ENCODE results near the gene RSPO3.
"Not testable (repeated sequence)": the region's sequence is repeated elsewhere in the genome, so short reads cannot be mapped to it uniquely, and the experiment has no call there.

RSPO3 gene

DNA sequence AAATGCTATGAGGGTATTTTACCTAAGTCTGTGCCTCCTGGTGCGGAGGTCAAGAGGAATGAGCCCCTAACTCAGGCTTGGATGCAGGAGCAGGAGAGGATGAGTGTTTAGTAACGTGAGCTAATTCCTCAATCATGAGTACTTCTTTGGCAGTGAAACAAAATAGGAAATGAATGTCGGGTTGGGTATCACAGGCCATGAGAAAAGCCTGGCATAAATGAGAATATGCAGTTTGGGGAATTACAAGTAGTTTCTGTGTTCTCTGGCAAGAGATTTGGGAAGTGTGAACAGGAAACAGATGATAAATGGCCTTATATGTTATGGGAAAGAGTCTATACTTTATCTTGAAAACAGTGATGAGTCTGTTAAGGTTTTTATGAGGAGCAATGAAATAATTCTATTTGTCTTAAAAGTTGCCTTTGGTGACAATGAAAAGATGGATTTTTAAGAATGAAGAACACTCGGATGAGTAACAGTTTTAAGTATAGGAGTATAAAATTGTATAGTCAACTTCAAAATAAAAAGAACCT is 89.2 kb downstream of the RSPO3 start:
- DNase-seq = no peak

DNA sequence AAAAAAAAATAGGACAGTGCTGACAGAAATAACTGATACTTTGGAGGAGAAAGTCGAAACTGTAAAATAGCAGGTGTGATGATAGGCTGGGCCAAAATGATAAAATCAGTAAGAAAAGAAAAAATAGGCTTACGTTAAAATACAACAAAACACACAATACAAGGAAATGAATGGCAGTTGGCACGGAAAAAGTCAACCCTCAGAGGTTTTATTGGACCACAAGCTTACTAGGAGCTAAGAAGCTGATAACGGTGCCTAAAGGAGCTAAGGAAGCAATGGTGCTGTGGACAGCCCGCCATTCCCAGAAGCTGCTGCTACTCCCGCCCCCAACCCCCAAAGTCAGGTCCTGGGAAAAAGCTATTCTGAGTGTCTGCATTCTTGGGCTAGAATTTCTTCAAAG is 92.3 kb downstream of the RSPO3 start:
- no peak for DNase-seq

- no peak for DNase-seq
Measured at GRCh38 chr6:127212376-127212775, 93.9 kb downstream of the RSPO3 start.

DNA sequence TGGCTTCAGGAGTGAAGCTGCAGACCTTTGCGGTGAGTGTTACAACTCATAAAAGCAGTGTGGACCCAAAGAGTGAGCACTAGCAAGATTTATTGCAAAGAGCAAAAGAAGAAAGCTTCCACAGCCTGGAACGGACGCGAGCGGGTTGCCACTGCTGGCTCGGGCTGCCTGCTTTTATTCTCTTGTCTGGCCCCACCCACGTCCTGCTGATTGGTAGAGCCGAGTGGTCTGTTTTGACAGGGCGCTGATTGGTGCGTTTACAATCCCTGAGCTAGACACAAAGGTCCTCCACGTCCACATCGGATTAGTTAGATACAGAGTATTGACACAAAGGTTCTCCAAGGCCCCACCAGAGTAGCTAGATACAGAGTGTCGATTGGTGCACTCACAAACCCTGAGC is 95.6 kb downstream of the RSPO3 start:
- DNase-seq = not testable (repeated sequence)

GRCh38 chr6:127214531-127214930 is 96.1 kb downstream of the RSPO3 start:
- DNase-seq = not testable (repeated sequence)

DNA sequence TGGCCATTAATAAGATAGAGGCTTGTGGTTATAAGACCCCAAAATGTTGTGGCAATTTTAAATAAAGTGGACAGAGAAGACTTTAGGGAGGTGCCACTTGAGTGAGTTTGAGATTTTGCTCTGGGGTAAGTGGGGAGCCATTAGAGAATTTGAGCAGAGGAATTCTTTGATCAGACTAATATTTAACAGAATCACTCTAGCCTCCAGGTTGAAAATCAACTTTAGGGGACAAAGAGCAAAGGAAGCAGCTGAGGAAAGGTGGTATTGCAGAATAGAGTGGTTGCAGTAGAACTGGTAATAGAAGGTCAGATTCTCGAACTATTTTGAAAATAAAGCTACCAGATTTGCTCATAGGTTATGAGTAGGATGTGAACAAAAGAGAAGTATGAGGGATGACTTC is 97.5 kb downstream of the RSPO3 start:
- no peak for DNase-seq

GRCh38 chr6:127216810-127217789 is 98.6 kb downstream of the RSPO3 start:
- DNase-seq = no peak

- DNase-seq = no peak
Measured at GRCh38 chr6:127219869-127220268, 101.4 kb downstream of the RSPO3 start.

- DNase-seq = no peak
Measured at GRCh38 chr6:127221201-127221600, 102.7 kb downstream of the RSPO3 start.

DNA sequence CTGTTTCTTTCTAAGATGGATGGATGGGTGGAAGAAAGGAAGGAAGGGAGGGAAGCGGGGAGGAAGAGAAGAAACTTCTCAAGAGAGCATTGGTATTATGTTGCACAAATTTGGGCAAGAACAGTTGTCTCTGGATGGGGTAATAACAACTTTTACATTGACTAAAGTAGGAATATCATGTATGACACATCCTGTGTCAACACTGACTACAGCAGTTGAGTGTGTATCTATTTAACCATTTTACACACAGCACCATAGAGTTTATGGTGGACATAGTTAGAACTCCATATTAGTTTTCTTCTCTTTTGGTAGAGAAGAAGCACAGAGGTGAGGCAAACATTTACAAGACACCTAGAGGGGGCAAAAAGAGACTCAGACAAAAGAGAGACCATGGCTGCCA is 103.9 kb downstream of the RSPO3 start:
- no peak for DNase-seq

GRCh38 chr6:127225497-127225896 is 107.0 kb downstream of the RSPO3 start:
- DNase-seq = no peak

- not testable (repeated sequence) for DNase-seq
Measured at GRCh38 chr6:127233819-127234218, 115.3 kb downstream of the RSPO3 start.

GRCh38 chr6:127243501-127243900 is 125.0 kb downstream of the RSPO3 start:
- no peak for DNase-seq
